ENCODE results near the gene SEMA4F. TPM values are rescaled to one million over a fixed set of nuclear protein-coding genes. Genes with fewer than 3 reads are reported as not detected.

Gene SEMA4F
- total RNA-seq, 4 donors from 2014 or later: 1.6 to 4.5 (median 3.4) TPM

DNA sequence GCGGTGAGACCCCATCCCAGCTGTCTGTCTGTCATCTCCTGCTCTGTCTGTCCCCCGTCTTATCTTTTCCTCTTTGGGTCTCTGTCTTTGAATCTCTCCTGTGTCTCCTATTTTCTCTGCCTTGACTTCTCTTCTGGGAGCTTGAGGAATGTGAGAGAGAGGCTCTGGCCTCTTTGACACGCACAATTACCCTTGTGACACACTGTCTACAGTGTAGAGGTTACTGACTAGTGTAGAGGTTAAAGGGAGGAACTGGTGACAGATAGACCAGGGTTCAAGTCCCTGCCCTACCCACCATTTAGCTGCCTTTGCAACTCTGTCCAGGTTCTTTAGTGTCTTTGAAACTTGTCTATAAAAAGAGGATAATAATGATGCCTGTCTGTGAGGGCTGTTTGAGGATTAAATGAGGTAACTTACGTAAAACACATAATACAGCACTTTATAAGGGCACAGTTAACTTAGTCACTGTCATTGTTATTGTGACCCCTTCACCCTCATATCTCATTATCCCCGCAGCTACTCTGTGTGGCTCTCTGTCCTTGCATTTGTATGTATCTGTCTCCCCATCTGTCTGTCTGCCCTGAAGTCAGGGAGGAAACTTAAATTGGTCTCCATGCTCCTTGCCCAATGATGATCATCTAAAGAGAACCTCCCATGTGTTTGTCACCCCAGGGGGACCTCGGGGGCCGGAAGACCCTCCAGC lies 19.9 kb downstream of the SEMA4F start:
- no peak overlapping the region for H3K4me3 ChIP-seq (ENCODE audit: low read depth, poor library complexity, severe bottlenecking)
- TF ChIP-seq, protein P1, sequence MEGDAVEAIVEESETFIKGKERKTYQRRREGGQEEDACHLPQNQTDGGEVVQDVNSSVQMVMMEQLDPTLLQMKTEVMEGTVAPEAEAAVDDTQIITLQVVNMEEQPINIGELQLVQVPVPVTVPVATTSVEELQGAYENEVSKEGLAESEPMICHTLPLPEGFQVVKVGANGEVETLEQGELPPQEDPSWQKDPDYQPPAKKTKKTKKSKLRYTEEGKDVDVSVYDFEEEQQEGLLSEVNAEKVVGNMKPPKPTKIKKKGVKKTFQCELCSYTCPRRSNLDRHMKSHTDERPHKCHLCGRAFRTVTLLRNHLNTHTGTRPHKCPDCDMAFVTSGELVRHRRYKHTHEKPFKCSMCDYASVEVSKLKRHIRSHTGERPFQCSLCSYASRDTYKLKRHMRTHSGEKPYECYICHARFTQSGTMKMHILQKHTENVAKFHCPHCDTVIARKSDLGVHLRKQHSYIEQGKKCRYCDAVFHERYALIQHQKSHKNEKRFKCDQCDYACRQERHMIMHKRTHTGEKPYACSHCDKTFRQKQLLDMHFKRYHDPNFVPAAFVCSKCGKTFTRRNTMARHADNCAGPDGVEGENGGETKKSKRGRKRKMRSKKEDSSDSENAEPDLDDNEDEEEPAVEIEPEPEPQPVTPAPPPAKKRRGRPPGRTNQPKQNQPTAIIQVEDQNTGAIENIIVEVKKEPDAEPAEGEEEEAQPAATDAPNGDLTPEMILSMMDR (IDR thresholded peaks at IDR 0.05): no peak
- no peak for TF ChIP-seq POLR2A (IDR thresholded peaks at IDR 0.05)
- 91 to 93% methylated on average over 7 of the region's 7 CpGs for WGBS, 2 donors
- intact Hi-C loops (cut with DNase I; ENCODE audit: low total_unique reads): no loop called here
- no peak for DNase-seq (ENCODE audit: low spot score in 2 of 2)

DNA sequence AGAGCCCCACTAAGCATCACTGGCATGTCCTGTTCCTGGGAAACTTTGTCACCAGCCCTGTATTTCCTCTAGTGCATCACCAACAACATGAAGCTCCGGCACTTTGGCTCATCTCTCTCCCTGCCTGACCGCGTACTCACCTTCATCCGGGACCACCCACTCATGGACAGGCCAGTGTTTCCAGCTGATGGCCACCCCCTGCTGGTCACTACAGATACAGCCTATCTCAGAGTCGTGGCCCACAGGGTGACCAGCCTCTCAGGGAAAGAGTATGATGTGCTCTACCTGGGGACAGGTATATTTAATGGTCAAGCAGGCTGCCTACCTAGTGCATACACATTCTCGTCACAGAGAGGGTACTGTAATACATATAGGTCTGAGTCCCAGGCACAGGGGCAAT lies 21.0 kb downstream of the SEMA4F start:
- intact Hi-C loops (cut with DNase I; ENCODE audit: low total_unique reads): no loop called here
- TF ChIP-seq, protein P1 (IDR thresholded peaks at IDR 0.05): no peak
- no peak for TF ChIP-seq POLR2A (IDR thresholded peaks at IDR 0.05)
- no peak overlapping the region for H3K4me3 ChIP-seq (ENCODE audit: low read depth, poor library complexity, severe bottlenecking)
- DNase-seq (ENCODE audit: low spot score in 2 of 2): no peak
- 92 to 93% methylated on average over 6 of the region's 6 CpGs for WGBS, 2 donors

DNA sequence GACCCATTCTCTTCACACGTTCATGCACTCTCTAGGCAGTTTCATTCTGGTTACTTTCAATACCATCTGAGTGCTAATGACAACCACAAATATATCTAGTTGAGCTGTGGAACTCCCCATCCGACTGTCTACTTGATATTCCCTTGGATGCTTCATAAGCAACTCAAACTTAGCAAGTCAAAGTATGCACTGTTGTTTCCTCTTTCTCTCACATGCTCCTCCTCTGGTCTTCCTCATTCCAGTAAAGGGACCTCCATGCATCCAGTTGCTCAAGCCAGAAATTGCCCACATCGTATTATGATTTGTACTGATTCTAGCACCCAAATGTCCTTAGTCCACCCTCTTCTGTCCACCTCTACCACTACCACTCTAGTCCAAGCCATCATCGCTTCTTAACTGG lies 22.3 kb downstream of the SEMA4F start:
- TF ChIP-seq, protein P1 (IDR thresholded peaks at IDR 0.05): no peak
- TF ChIP-seq POLR2A (IDR thresholded peaks at IDR 0.05): no peak
- H3K4me3 ChIP-seq (ENCODE audit: low read depth, poor library complexity, severe bottlenecking): no peak overlapping the region
- 92 to 94% methylated on average over 4 of the region's 4 CpGs for WGBS, 2 donors
- intact Hi-C loops (cut with DNase I; ENCODE audit: low total_unique reads): no loop called here
- DNase-seq (ENCODE audit: low spot score in 2 of 2): no peak

DNA sequence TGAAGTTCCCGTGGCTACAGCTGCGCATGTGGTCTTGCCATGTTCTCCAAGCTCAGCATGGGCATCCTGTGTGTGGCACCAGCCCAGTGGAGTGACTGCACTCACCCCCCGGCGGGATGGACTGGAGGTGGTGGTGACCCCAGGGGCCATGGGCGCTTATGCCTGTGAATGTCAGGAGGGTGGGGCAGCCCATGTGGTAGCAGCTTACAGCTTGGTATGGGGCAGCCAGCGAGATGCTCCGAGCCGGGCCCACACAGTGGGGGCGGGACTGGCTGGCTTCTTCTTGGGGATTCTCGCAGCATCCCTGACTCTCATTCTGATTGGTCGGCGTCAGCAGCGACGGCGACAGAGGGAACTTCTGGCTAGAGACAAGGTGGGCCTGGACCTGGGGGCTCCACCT lies 25.6 kb downstream of the SEMA4F start:
- intact Hi-C loops (cut with DNase I; ENCODE audit: low total_unique reads): no loop called here
- DNase-seq (ENCODE audit: low spot score in 2 of 2): no peak
- no peak overlapping the region for H3K4me3 ChIP-seq (ENCODE audit: low read depth, poor library complexity, severe bottlenecking)
- WGBS, 2 donors: 95 to 96% methylated on average over 4 to 15 of the region's 15 CpGs
- TF ChIP-seq POLR2A (IDR thresholded peaks at IDR 0.05): no peak
- TF ChIP-seq, protein P1 (IDR thresholded peaks at IDR 0.05): no peak

DNA sequence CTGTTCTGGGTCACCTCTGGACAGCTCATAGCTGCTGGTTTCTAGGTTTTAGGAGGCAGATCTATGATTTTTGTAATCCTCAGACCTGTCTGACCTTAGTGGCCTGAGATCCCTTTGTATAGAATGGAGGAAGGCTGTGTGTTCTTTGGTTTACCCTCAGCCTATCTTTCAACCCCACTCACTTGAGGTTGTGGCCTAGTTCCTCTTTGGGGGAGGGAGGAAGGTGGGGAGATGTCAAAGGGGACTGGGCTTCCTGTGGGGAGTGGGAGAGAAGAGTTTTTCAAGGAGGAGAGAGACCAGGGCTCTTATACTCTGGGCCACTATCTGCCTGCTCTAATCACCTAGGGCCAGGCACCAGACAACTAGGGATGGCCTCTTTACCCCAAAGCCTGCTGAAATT lies 28.5 kb downstream of the SEMA4F start:
- no peak overlapping the region for H3K4me3 ChIP-seq (ENCODE audit: low read depth, poor library complexity, severe bottlenecking)
- intact Hi-C loops (cut with DNase I; ENCODE audit: low total_unique reads): no loop called here
- DNase-seq (ENCODE audit: low spot score in 2 of 2): no peak
- TF ChIP-seq, protein P1 (IDR thresholded peaks at IDR 0.05): no peak
- TF ChIP-seq POLR2A (IDR thresholded peaks at IDR 0.05): no peak

DNA sequence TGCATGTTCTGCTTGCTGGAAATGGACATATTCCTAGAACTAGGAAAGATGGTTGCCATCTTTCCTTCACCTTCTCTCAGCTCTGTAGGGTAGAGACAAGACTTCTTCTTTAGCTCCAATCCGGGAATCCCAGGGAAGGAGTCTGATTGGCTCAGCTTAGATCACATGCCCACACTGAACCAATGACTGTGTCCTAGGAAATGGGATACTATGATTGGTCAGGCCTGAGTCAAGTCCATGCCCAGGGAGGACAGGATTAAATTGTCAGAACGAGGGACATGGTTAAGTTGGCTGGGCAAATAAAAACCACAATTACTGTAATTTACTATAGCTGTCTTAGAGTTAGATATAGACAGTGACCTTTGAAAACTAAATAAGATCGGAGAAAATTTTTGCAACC lies 31.4 kb downstream of the SEMA4F start:
- intact Hi-C loops (cut with DNase I; ENCODE audit: low total_unique reads): no loop called here
- DNase-seq (ENCODE audit: low spot score in 2 of 2): no peak
- 80 to 89% methylated on average over 3 of the region's 3 CpGs for WGBS, 2 donors
- no peak for TF ChIP-seq POLR2A (IDR thresholded peaks at IDR 0.05)
- TF ChIP-seq, protein P1 (IDR thresholded peaks at IDR 0.05): no peak
- H3K4me3 ChIP-seq (ENCODE audit: low read depth, poor library complexity, severe bottlenecking): no peak overlapping the region
